Breast epithelium (tissue), 3 donors: ENCODE data around the gene PRKAR2A.

Experiments used
- CTCF ChIP-seq, 3 donors: fragments of 450-650 bp; IDR thresholded peaks; one replicate each; pipeline ENCODE4 v1.5.1; 2016 to 2017; ENCODE audit warnings: antibody characterized with exemption in 3 of 3, mild to moderate bottlenecking in 3 of 3, moderate library complexity in 3 of 3
- POLR2A ChIP-seq: fragments of 450-650 bp; IDR thresholded peaks from one replicate; pipeline ENCODE4 v1.6.1; 2016; ENCODE audit warnings: antibody characterized with exemption, mild to moderate bottlenecking, moderate library complexity
- POLR2AphosphoS5 ChIP-seq, 3 donors: sonication (generic); formaldehyde crosslinking; IDR thresholded peaks; one replicate each; pipeline ENCODE4 v1.6.1; 2017; ENCODE audit warnings: antibody characterized with exemption in 3 of 3

GRCh38 chr3:48738926-48739616 lies 108.6 kb downstream of the PRKAR2A start:
- no peak for TF ChIP-seq POLR2A
- no peak for TF ChIP-seq CTCF (IDR thresholded peaks at IDR 0.05)
- TF ChIP-seq POLR2AphosphoS5 (IDR thresholded peaks at IDR 0.05), result no peak
